ENCODE data around the gene DPYD. TPM values are rescaled to one million over a fixed set of nuclear protein-coding genes. Genes with fewer than 3 reads are reported as not detected.

The DPYD gene
- total RNA-seq, 1 donor from 2014 or later = 29.4 TPM

GRCh38 chr1:97685360-97685759, 235.5 kb downstream of the DPYD start:
- ATAC-seq = no peak

DNA sequence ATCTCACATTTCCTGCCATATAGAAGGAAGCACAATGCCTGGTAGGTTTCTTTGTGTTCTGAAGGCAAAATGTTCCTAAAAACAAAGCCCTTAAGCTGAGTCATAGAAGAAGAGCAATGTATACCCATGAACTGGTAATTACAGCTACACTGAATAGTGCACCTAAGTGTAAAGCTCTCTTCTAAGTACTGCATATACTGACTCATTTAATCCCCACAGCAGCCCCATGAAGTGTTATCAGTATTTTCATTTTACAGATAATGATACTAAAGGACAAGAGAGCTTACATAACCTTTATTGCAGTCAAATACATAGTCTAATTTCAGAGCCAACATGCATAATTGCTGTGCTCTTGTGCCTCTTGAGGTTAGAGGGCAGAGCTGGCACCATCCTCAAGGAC, 239.9 kb downstream of the DPYD start:
- ATAC-seq = no peak

- no peak for ATAC-seq
These were observed 240.4 kb downstream of the DPYD start for GRCh38 chr1:97680470-97680869.

DNA sequence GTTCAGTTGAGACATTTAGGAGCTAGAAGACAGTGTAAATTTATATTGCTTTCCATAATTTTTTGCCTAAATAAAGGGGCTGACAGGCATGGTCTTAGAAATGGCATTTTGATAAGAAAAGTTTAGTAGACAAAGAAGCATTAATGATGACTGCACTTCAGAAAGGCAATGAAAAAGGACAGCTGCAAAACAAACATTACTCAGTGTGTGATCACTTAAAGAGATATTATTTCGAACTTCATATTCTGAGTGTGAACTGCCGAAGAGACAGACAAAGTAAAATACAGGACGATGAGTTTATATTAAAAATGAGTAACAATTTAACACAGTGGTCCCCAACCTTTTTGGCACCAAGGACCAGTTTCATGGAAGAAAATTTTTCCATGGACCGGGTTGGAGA, 243.1 kb downstream of the DPYD start:
- no peak for ATAC-seq

- ATAC-seq = no peak
These were observed 246.3 kb downstream of the DPYD start for GRCh38 chr1:97674517-97674916.

GRCh38 chr1:97668945-97669344, 251.9 kb downstream of the DPYD start:
- no peak for ATAC-seq

GRCh38 chr1:97660431-97661105, 260.3 kb downstream of the DPYD start:
- no peak for ATAC-seq

- ATAC-seq = no peak
These were observed 265.8 kb downstream of the DPYD start for GRCh38 chr1:97654876-97655585.

- ATAC-seq = no peak
These were observed 269.6 kb downstream of the DPYD start for GRCh38 chr1:97651250-97651649.

DNA sequence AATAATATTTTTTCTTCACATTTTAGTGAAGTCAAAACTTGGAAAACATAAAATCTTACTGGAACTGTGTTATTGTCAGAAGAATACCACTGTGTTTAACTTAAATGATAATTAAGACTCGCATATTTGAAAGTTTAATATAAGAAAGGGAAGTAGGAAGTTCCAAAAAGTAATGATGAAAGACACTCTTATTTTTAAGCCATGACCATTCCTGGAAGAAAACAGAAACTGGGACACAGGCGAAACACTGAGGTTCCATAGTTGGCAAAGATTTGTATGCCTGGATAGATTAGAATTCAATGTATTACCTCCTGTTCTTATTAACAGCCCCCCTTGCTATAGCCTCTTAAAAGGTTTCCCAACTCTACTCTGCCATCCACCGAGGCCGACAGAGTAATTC, 271.2 kb downstream of the DPYD start:
- no peak for ATAC-seq

DNA sequence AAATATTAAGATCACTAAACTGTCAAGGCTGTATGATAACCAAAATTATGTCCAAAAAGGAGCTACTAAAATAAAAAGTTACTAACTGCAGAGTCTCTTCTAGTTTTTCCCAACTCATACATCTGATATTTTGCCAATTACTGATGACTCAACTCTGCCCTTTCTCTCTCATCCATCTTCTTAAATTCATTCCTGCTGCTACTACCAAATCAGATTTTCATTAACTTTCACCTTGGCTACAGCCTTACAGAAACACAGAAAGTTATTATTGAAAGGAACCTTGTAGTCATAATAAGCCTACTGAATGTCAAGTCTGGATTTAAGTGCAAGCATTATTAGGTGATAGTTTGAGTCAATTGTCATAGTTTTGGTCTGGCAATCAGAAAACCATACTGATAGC, 273.1 kb downstream of the DPYD start:
- ATAC-seq = no peak

GRCh38 chr1:97646071-97646470, 274.8 kb downstream of the DPYD start:
- ATAC-seq = no peak

DNA sequence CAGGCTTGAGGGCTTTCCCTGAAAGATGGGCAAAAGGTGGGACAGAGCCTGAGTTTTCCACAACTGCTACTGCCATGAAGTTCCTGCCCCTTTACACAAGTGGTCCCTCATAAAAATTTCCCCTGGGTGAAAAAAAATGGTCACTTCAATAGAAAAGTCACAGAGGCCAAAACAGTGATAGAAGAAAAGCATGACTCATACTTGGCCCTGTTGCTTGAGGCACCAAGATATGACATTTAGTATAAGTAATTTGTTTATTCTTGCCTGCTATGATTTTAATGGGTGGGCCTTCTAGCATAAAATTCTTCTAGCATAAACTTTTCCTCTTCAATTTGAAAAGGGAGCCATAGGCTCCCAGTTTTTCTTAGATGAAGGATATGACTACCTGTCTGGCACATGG, 280.2 kb downstream of the DPYD start:
- ATAC-seq = no peak

GRCh38 chr1:97636941-97637340, 283.9 kb downstream of the DPYD start:
- no peak for ATAC-seq

DNA sequence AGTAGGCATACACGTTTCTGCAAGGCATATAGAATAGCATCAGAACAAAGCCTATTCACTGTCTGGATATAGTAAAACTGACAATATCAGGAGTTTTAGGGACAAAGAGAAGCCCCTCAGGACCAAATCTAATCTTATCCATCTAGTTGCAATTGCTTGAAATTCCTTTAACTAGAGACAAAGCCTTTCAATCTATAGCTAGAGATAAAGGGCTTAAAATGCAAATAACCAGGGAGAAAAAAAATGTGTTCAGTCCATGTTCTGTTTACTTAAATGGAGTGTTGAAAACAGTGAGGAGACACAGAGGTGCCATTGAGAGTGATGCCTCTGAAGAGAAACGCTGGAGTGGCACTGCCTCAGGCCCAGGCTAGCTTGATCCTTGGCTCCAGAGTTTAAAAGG, 286.1 kb downstream of the DPYD start:
- ATAC-seq = no peak

DNA sequence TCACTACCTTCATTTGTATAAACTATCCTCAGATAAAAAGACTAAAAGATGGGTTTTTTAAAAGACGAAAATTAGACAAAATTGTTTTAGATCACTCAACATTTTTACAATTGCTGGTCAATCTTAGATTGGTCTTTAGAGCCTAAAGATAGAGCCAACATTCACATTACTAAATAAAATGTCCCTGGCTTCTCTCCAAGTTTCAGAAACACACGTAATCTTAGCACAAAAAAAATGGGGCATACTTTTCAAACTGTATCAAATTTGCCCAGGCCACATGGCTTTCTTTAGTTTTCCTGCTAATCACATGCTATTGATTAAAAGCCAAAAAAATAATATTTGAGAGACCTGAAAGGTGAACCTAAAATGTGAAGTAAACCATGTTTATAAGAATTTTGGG, 288.1 kb downstream of the DPYD start:
- no peak for ATAC-seq

GRCh38 chr1:97632075-97632474, 288.8 kb downstream of the DPYD start:
- peak; percentile 93 for ATAC-seq

- ATAC-seq = no peak
These were observed 289.9 kb downstream of the DPYD start for GRCh38 chr1:97630948-97631347.

GRCh38 chr1:97630281-97630680, 290.6 kb downstream of the DPYD start:
- ATAC-seq = no peak

DNA sequence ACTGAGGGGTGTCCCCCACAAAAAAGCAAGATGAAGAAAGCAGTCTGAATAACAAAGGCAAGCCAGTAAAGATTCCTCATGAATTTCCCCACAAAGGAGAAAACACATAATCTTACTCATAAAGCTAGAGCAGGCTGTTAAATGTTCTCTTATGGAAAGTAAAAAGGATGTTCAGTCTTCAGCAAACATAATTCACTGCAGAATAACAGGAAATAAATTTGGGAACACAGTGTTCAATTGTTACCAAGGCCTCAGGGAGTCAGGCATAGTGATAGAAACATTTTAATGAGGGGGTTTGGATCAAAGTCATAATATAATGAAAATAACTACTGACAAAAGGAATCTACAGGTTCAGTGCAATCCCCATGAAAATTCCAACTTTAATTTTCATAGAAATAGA, 297.6 kb downstream of the DPYD start:
- no peak for ATAC-seq

DNA sequence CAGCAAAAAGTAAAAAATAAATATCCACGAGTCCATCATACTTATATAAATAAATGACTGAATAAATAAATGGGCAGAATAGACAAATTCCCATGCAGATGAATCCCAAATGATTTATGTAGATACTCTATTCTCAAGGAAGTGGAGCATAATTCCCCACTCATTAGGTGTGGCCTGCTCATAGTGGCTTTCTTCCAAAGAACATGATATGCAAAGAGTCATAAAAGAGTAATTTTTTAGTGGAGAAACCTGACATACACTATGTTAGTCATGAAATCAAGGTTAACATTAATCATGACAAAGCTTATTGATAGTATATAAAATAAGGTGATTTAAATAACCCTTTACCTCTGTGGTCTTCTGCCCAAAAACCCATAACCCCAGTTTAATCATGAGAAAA, 298.9 kb downstream of the DPYD start:
- peak; percentile 93 for ATAC-seq

- no peak for ATAC-seq
These were observed 301.1 kb downstream of the DPYD start for GRCh38 chr1:97619706-97620105.

DNA sequence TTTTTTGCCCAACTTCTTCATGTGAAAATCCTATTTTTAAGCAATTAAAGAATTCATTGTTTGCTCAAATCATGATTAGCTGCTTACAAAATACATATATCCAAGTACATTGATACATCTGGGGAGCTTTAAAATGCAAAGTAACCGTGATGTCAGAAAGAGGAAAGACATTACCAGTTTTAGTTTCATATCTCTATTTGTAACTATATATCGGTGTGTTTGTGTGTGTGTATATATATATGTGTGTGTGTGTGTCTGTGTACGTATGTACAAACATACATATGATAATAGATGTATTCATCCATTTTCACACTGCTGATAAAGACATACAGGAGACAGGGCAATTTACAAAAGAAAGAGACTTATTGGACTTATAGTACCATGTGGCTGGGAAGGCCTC, 310.1 kb downstream of the DPYD start:
- no peak for ATAC-seq

GRCh38 chr1:97610102-97610501, 310.7 kb downstream of the DPYD start:
- no peak for ATAC-seq

DNA sequence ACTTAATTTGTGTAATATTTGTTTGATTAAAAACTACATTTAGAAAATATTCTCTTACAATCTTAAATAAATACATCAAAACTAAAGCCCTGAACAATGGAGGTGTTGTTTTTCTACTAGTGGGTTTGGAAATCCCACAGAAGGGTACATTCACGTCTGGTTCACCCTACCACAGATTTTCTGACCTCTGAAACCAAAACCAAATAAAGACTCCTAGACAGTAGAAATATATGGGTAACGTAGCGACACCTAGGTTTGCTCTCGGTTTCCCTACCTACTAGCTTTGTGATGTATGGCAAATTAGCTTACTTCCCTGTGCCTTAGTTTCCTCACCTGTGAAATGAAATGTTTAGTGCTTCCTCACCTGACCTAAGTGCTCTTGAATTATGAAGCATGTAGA, 312.6 kb downstream of the DPYD start:
- ATAC-seq = no peak
